Left lung (tissue), 10 donors: ENCODE results near the gene SREBF1. TPM values are rescaled to one million over a fixed set of nuclear protein-coding genes. Genes with fewer than 3 reads are reported as not detected.

Experiments
- ATAC-seq: fragments of 200-7000 bp; cut with Tn5 transposase; one replicate; pipeline ENCODE4 v1.9.1; 2020; ENCODE audit warnings: moderate library complexity
- DNase-seq, 4 donors: peaks; one replicate each; pipeline ENCODE4 v3.0.0-alpha.2; 2013 to 2020
- H3K27ac ChIP-seq, 2 donors: fragments of 200-600 bp; sonication (generic) in 1 of 2; one replicate each; pipeline versions ENCODE4 v1.5.0 to v1.8.0; 2020 to 2021
- H3K27me3 ChIP-seq, 2 donors: fragments of 200-600 bp; sonication (generic) in 1 of 2; one replicate each; pipeline versions ENCODE4 v1.5.0 to v1.8.0; 2020 to 2021
- H3K36me3 ChIP-seq, 2 donors: fragments of 200-600 bp; sonication (generic) in 1 of 2; one replicate each; pipeline versions ENCODE4 v1.5.0 to v1.8.0; 2020 to 2021
- H3K4me1 ChIP-seq, 2 donors: fragments of 200-600 bp; one replicate each; pipeline ENCODE4 v1.8.0; 2021
- H3K4me3 ChIP-seq, 2 donors: fragments of 200-600 bp; sonication (generic) in 1 of 2; one replicate each; pipeline versions ENCODE4 v1.5.0 to v1.8.0; 2020 to 2021; ENCODE audit warnings: mild to moderate bottlenecking in 1 of 2
- H3K9me3 ChIP-seq, 2 donors: fragments of 200-600 bp; sonication (generic) in 1 of 2; one replicate each; pipeline versions ENCODE4 v1.5.0 to v1.8.0; 2020 to 2021
- CTCF ChIP-seq, 2 donors: fragments of 200-600 bp; sonication (generic) in 1 of 2; IDR thresholded peaks; one replicate each; pipeline versions ENCODE4 v1.5.0 to v1.8.0; 2021; ENCODE audit warnings: antibody characterized with exemption in 2 of 2
- intact Hi-C, 2 donors: fragments of 100-400 bp; cut with DNase I; formaldehyde crosslinking; loops; one replicate each; pipeline versions ENCODE4 v1.11.2 to v1.14.2; 2022
- polyA plus RNA-seq, 6 donors: library from polyadenylated mRNA; unstranded; fragments of 120-200 nt; gene quantifications; one replicate each; pipeline ENCODE4 v1.2.1, GENCODE V29; 2013; ENCODE audit not compliant: insufficient read length in 6 of 6
- total RNA-seq, 2 donors: library from RNA; stranded (reverse); fragmentation: NEBNext Ultra II Directional; extraction: Animal tissue kit (Norgen Biotek cat#: 25700); gene quantifications; one replicate each; pipeline ENCODE4 v1.2.1, GENCODE V29; 2021
- donor health status: DM: no; HTN: yes; CAD: no.
- donor health status: DM: no; HTN: no; CAD: no.

Gene SREBF1
- total and polyA plus RNA-seq, 8 donors, result 27.9 to 122 (median 46.4) TPM

GRCh38 chr17:17843096-17843495 is 6.3 kb upstream of the SREBF1 start:
- peaks cover 25 to 60% of the 10 kb centered on the region in 2 donors for H3K4me1 ChIP-seq
- peak overlapping the region; percentile 97 to 99 for H3K27ac ChIP-seq

GRCh38 chr17:17842111-17842876 is 5.5 kb upstream of the SREBF1 start:
- no peak overlapping the region for H3K4me3 ChIP-seq
- peaks cover 32 to 60% of the 10 kb centered on the region in 2 donors for H3K4me1 ChIP-seq
- ATAC-seq (no peak), DNase-seq (no peak)
- no peak for TF ChIP-seq CTCF (IDR thresholded peaks at IDR 0.05)
- H3K9me3 ChIP-seq, result no peaks in the 10 kb centered on the region
- no peaks in the 10 kb centered on the region for H3K27me3 ChIP-seq
- H3K36me3 ChIP-seq, result peaks cover 0 to 13% of the 10 kb centered on the region in 2 donors
- intact Hi-C loops, result no loop called here
- H3K27ac ChIP-seq, result peak overlapping the region; percentile 97 to 99

More at GRCh38 chr17:17843096-17843495, 6.3 kb upstream of the SREBF1 start:
- ATAC-seq, result no peak
- no peak for DNase-seq
- TF ChIP-seq CTCF (IDR thresholded peaks at IDR 0.05), result no peak
- H3K27me3 ChIP-seq, result no peaks in the 10 kb centered on the region
- H3K4me3 ChIP-seq, result no peak overlapping the region
- peaks cover 0 to 13% of the 10 kb centered on the region in 2 donors for H3K36me3 ChIP-seq
- intact Hi-C loops, result no loop called here
- no peaks in the 10 kb centered on the region for H3K9me3 ChIP-seq

GRCh38 chr17:17841601-17842025 is 4.8 kb upstream of the SREBF1 start:
- no peak for TF ChIP-seq CTCF (IDR thresholded peaks at IDR 0.05)
- peaks cover 37 to 62% of the 10 kb centered on the region in 2 donors for H3K4me1 ChIP-seq
- DNase-seq (peak in 2 of 4 donors; percentile 83 to 84), ATAC-seq (peak; percentile 34)
- no peak overlapping the region for H3K4me3 ChIP-seq
- H3K27ac ChIP-seq, result peak overlapping the region; percentile 97 to 99
- H3K36me3 ChIP-seq, result peaks cover 0 to 8% of the 10 kb centered on the region in 2 donors
- intact Hi-C loops, result no loop called here
- H3K9me3 ChIP-seq, result no peaks in the 10 kb centered on the region
- no peaks in the 10 kb centered on the region for H3K27me3 ChIP-seq

GRCh38 chr17:17840751-17841591 is 4.2 kb upstream of the SREBF1 start:
- Histone ChIP-seq H3K9me3 (no peaks in the 10 kb centered on the region), H3K27ac (peak overlapping the region; percentile 97 to 99), H3K27me3 (no peaks in the 10 kb centered on the region), H3K4me1 (peaks cover 37 to 63% of the 10 kb centered on the region in 2 donors), H3K36me3 (peaks cover 0 to 2% of the 10 kb centered on the region in 2 donors), H3K4me3 (peak overlapping the region; percentile 12 to 55)
- no peak for DNase-seq
- intact Hi-C loops, result no loop called here
- TF ChIP-seq CTCF (IDR thresholded peaks at IDR 0.05), result no peak
- ATAC-seq, result peak; percentile 6
